T47D (cell line): ENCODE measurements around the gene KLHDC7B.

Source experiments
- DNase-seq, 2 experiments: peaks; one replicate each; pipeline versions ENCODE4 v3.0.0 to v3.0.0-alpha.2; 2011 to 2012; ENCODE audit warnings: low read depth in 1 of 2, low spot score in 1 of 2
- JUND ChIP-seq: IDR thresholded peaks from 2 replicates; pipeline ENCODE4 v1.6.1; 2012; ENCODE audit warnings: low read depth
- in situ Hi-C: cut with HindIII; loops from 2 replicates; pipeline ENCODE4 v1.10.0; 2016; ENCODE audit warnings: low sequenced_read_pairs, low pct_unique_long_range_greater_than_20kb

Gene KLHDC7B

GRCh38 chr22:50551160-50551752 lies 5.6 kb downstream of the KLHDC7B start:
- in situ Hi-C loops = no loop called here
- DNase-seq = no peak
- no peak for TF ChIP-seq JUND

GRCh38 chr22:50553310-50553709 lies 7.6 kb downstream of the KLHDC7B start:
- in situ Hi-C loops = no loop called here
- DNase-seq = no peak
- TF ChIP-seq JUND = no peak

GRCh38 chr22:50556703-50557102 lies 11.0 kb downstream of the KLHDC7B start:
- TF ChIP-seq JUND = no peak
- in situ Hi-C loops = no loop called here
- no peak for DNase-seq

- no peak for DNase-seq
- TF ChIP-seq JUND = no peak
- in situ Hi-C loops = no loop called here
Observed at GRCh38 chr22:50560034-50560433, 14.3 kb downstream of the KLHDC7B start.

GRCh38 chr22:50561401-50562358 lies 16.0 kb downstream of the KLHDC7B start:
- no peak for DNase-seq
- in situ Hi-C loops = no loop called here

GRCh38 chr22:50562523-50563412 lies 17.1 kb downstream of the KLHDC7B start, which contains the start of gene SYCE3:
Gene SYCE3 (minus strand): TSS chr22:50562919. CDS start chr22:50556405, 6,514 bp downstream.
- peak; percentile 78 to 95 for DNase-seq
- in situ Hi-C loops = no loop called here
- TF ChIP-seq JUND = no peak

More at GRCh38 chr22:50561401-50562358, 16.0 kb downstream of the KLHDC7B start:
- no peak for TF ChIP-seq JUND

- no peak for TF ChIP-seq JUND
Observed at GRCh38 chr22:50563413-50564160, 17.9 kb downstream of the KLHDC7B start.

GRCh38 chr22:50564289-50564688 lies 18.6 kb downstream of the KLHDC7B start:
- TF ChIP-seq JUND = no peak
- in situ Hi-C loops = no loop called here
- no peak for DNase-seq

More at GRCh38 chr22:50563413-50564160, 17.9 kb downstream of the KLHDC7B start:
- in situ Hi-C loops = no loop called here
- peak in 1 of 2 experiments; percentile 10 for DNase-seq

GRCh38 chr22:50567721-50568252 lies 22.1 kb downstream of the KLHDC7B start:
- DNase-seq = no peak
- TF ChIP-seq JUND = no peak

GRCh38 chr22:50568626-50569025 lies 22.9 kb downstream of the KLHDC7B start:
- DNase-seq = peak in 1 of 2 experiments; percentile 25
- in situ Hi-C loops = no loop called here
- TF ChIP-seq JUND = no peak

More at GRCh38 chr22:50567721-50568252, 22.1 kb downstream of the KLHDC7B start:
- in situ Hi-C loops = no loop called here

- TF ChIP-seq JUND = no peak
- in situ Hi-C loops = no loop called here
- no peak for DNase-seq
Observed at GRCh38 chr22:50569041-50569459, 23.4 kb downstream of the KLHDC7B start.
